Stimulated activated CD4-positive, alpha-beta T cell treated with anti-CD3 and anti-CD28 coated beads, TNF-alpha, amount 100 ng/mL, for 4 hours (primary cell): Measurements from ENCODE around the gene GGCX.

ENCODE experiments used
- DNase-seq, 3 experiments: peaks; one replicate each; pipeline ENCODE4 v3.0.0-alpha.2; 2020; ENCODE audit warnings: low read depth in 3 of 3

The GGCX gene

GRCh38 chr2:85541753-85542457 is 19.4 kb downstream of the GGCX start:
- DNase-seq: no peak

DNA sequence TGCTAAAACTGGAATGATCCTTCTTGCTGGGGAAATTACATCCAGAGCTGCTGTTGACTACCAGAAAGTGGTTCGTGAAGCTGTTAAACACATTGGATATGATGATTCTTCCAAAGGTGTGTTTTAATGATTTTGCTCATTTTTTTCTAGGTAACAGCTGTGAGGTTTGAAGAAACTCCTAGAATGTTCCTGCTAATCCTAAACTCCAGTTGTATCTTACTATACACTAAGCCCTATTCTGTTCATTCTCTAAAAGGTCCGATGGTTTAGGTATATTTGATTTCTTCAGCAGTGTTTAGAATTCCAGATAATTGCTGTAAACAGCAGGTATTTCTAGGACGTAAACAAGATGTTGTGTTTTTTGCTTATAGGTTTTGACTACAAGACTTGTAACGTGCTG is 20.0 kb downstream of the GGCX start:
- DNase-seq: no peak

DNA sequence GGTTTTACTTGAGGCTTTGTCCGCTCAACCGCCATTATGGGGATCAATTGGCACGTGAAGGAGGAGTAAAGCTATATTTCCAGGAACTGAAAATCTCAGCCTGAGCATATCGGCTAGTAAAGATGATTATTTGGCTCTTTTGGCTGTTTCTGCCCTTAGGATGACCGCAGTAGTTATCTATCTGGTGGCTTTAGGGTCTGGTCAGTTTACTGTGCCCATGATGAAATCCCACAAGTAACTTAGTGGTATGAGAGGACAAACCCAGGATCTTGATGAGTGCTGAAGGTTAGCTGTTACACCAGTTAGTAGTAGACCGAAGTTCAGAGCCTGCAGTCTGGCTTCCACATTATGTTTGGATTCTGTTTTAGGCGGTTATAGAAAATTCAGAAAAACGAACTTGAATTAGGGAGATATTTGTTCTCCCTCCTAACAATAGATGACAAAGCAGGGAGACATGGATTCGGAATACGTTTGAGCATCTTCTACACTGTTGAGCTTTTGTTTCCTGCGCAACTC is 21.1 kb downstream of the GGCX start:
- no peak for DNase-seq

DNA sequence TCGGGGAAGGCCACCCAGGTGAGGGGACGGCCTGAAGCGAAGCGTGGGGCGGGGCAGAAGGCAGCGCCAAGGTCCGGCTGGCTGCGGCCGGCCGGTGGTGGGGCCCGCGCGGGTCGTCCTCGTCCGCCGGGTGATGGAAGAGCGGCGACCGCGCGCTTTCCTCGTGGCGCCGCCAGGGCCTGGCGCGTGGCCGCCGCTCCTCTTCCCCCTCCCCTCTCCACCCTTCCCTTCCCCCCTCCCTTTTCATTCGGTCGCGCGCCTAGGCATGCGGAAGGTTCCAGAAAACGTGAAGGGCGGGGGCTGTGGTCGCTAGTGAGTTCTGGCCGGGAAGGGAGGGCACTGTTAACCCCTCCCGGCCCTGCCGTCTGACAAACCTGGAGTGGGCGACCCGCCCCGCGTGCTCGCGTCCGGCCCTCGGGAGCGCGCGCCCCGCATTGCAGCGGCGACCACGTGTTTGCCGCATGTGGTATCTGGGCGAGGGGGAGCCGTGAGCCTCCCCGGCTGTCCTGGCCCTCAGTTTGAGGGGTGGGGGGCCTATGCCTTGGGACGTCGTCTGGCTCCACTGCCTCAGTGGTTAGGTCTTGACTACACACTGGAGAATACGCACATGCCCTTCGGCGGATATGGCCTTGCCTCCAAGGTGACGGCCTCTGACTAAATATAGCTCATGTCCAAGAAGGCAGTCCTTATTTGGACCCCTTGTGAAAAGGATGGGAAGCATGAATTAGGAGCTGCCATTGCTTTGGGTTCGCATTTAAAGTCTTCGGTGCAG is 21.7 kb downstream of the GGCX start:
- DNase-seq: peak; percentile 60 to 75 (median 67)

DNA sequence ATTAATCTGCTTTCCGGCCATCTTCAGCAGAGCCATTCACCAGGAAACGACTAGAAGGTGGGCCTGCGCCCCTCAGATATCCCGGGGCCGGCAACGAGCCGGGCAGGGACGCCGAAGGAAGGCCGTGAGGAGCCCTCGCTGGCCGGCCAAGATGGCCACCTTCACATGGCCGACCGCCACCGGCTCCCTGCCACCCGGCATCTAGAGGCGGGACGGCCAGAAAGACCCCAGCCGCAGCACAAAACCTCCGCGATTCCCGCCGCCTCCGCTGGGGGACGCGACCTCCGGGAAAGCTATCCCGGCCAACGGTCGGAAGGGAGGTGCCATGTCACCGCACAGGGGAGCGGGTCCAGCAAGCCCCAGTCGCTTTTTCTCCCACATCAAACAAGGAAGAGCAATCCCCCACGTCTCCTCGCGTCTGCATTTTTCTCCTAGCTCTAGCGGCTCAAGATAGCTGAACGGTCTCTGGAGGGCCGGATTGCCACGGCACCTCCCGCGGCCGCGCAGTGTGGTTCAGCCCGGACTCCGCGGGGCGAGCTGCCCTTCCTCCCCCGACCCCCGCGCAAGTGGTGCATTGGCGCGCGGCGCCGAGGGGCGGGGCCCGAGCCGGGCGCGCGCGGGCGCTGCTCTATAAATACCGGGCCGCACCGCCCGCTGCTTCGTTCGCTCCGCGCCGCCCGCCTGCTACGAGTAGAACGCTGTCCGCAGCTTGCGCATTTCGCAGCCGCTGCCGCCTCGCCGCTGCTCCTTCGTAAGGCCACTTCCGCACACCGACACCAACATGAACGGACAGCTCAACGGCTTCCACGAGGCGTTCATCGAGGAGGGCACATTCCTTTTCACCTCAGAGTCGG is 22.6 kb downstream of the GGCX start, which contains the start of gene MAT2A:
Gene MAT2A, plus strand, starts transcription at position 662 of the 854 bp plus-strand sequence. Its CDS starts 120 bp downstream, at position 782.
- DNase-seq: peak; percentile 81 to 90 (median 84)

DNA sequence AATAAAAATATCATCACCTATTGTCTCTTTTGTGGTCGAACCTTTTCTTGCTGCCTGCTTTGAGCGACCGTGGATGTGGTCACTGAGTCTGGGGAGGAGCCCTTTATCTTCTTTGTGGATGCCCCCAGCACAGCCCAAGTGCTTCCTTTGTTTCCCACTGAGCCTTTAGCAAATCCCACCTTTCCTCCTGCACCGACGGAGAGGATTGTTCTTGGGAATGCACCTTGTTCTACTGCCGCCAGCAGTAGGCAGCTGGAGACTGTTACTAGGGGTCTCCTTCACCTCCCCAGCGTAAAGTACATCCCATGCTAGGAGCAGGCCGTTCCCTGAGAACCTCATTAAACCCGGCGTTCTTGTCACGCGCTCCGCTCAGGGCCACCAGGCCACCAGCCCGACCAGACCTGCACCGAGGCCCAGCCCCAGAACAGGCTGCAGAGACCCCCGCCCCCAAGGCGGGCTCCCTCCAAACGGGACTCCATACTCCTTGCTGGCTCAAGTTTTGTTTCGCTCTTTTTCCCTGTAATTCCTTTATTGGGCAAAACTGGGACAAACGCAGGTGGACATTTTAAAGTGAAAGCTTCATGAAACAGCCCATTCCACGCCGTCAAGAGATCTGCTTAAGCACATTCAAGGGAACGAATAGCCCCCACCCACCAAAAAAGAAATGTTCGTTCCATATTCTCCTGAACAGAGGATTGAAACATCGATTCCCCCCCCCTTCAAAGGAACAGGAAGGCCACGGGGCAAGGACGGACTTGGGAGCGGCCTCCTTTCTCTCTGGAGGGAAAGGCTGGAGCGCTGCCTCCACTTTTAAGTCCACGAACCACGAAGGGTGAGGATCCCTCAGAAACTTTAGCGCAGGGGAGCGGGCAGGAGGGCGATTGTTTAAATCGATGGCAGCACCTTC is 23.4 kb downstream of the GGCX start:
- DNase-seq: peak in 1 of 3 experiments; percentile 38

DNA sequence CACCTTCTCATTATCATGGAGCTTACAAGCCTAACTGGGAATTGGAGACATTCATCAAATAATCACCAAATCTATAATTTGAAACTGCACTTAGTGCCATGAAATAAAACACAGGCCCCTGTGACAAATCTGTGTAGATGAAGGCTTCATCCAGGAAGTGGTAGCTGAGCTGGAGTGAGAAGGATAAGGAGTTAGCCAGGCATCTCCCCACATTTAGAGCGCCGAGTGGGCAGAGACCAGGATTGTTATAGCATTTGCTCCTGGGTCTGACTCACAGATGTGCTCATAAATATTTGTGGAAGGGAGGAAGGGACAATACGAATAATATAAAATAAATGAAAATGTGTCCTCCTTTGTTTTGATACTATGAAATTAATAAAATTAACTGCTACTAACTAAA is 24.8 kb downstream of the GGCX start:
- no peak for DNase-seq

GRCh38 chr2:85534881-85535280 is 26.4 kb downstream of the GGCX start:
- DNase-seq: no peak

- no peak for DNase-seq
These were observed 27.2 kb downstream of the GGCX start for GRCh38 chr2:85534099-85534498.

DNA sequence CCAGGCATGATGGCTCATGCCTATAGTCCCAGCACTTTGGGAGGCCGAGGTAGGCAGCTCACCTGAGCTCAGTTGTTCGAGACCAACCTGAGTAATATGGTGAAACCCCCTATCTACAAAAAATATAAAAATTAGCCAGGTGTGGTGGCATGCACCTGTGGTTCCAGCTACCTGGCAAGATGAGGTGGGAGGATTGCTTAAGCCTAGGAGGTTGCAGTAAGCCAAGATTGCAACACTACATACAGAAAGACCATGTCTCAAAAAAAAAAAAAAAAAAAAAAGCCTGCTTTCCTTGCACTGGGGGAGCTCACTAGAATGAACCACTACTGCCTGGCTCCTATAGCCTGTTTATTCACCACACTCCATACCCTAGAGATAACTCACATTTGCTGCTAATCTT is 29.7 kb downstream of the GGCX start:
- DNase-seq: no peak

- no peak for DNase-seq
These were observed 31.5 kb downstream of the GGCX start for GRCh38 chr2:85529809-85530208.

GRCh38 chr2:85528355-85528754 is 32.9 kb downstream of the GGCX start:
- no peak for DNase-seq

- DNase-seq: no peak
These were observed 33.5 kb downstream of the GGCX start for GRCh38 chr2:85527787-85528186.

GRCh38 chr2:85525567-85525966 is 35.7 kb downstream of the GGCX start:
- no peak for DNase-seq

GRCh38 chr2:85525029-85525428 is 36.3 kb downstream of the GGCX start:
- no peak for DNase-seq

GRCh38 chr2:85524336-85524908 is 36.9 kb downstream of the GGCX start:
- no peak for DNase-seq

- DNase-seq: no peak
These were observed 37.4 kb downstream of the GGCX start for GRCh38 chr2:85523903-85524335.

- no peak for DNase-seq
These were observed 38.0 kb downstream of the GGCX start for GRCh38 chr2:85523062-85523902.

- DNase-seq: no peak
These were observed 39.1 kb downstream of the GGCX start for GRCh38 chr2:85522090-85522647.
